K562 (cell line): ENCODE measurements around the gene AGAP6.
"Not testable (repeated sequence)": the region's sequence is repeated elsewhere in the genome, so short reads cannot be mapped to it uniquely, and the experiment has no call there.

ENCODE experiments used
- CREM ChIP-seq: IDR thresholded peaks from 2 replicates; pipeline ENCODE4 v1.6.1; 2014; ENCODE audit warnings: antibody characterized with exemption, low read depth
- EGR1 ChIP-seq: fragments of 450-650 bp; conservative IDR thresholded peaks from 2 replicates; pipeline ENCODE4 v1.6.1; 2017; ENCODE audit warnings: mild to moderate bottlenecking
- NFYB ChIP-seq: IDR thresholded peaks from 2 replicates; pipeline ENCODE4 v1.6.1; 2011; ENCODE audit warnings: mild to moderate bottlenecking, moderate library complexity; ENCODE audit not compliant: insufficient read length; ENCODE audit errors: extremely low read depth
- TF ChIP-seq, protein P1 (sequence below): fragments of 450-650 bp; IDR thresholded peaks from 2 replicates; pipeline ENCODE4 v1.6.1; 2016; ENCODE audit warnings: mild to moderate bottlenecking

DNA sequence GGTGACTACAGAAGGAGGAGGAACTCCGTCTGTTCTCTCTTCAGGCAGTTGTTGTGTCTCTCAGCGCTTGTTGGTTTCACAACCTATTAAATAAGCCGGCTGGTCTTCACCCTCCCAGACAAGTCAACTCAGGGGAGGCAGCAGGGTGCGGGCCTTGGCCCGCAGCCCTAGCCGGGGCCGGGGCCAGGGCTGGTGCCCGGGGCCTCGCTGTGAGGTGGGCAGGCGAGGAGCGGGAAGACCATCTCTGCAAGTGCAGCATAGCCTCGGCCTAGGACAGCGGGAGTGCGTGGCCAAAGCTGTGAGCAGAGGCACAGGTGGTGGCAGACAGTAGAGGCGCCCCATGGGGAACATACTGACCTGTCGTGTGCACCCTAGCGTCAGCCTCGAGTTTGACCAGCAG, at the start of gene AGAP6:
- TF ChIP-seq NFYB, CREM, EGR1: not testable (repeated sequence)
- TF ChIP-seq, protein P1, sequence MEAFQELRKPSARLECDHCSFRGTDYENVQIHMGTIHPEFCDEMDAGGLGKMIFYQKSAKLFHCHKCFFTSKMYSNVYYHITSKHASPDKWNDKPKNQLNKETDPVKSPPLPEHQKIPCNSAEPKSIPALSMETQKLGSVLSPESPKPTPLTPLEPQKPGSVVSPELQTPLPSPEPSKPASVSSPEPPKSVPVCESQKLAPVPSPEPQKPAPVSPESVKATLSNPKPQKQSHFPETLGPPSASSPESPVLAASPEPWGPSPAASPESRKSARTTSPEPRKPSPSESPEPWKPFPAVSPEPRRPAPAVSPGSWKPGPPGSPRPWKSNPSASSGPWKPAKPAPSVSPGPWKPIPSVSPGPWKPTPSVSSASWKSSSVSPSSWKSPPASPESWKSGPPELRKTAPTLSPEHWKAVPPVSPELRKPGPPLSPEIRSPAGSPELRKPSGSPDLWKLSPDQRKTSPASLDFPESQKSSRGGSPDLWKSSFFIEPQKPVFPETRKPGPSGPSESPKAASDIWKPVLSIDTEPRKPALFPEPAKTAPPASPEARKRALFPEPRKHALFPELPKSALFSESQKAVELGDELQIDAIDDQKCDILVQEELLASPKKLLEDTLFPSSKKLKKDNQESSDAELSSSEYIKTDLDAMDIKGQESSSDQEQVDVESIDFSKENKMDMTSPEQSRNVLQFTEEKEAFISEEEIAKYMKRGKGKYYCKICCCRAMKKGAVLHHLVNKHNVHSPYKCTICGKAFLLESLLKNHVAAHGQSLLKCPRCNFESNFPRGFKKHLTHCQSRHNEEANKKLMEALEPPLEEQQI, result not testable (repeated sequence)
